H9 (cell line): ENCODE results near the gene MAGI3. TPM values are rescaled to one million over a fixed set of nuclear protein-coding genes. Genes with fewer than 3 reads are reported as not detected.

ENCODE experiments used
- DNase-seq: peaks from one replicate; pipeline ENCODE4 v3.0.0-alpha.2; 2017
- H2AFZ ChIP-seq: one replicate; pipeline ENCODE4 v1.6.1; 2013; ENCODE audit warnings: mild to moderate bottlenecking, low read length, control low read depth, moderate library complexity
- H2AK5ac ChIP-seq: 2 replicates; pipeline ENCODE4 v1.6.1; 2013; ENCODE audit warnings: low read length, control low read depth, mixed read lengths; ENCODE audit not compliant: insufficient read length
- H2BK120ac ChIP-seq: one replicate; pipeline ENCODE4 v1.6.1; 2013; ENCODE audit warnings: low read depth, mild to moderate bottlenecking, low read length, control low read depth, inconsistent platforms; ENCODE audit not compliant: poor library complexity, severe bottlenecking
- H2BK12ac ChIP-seq: 2 replicates; pipeline ENCODE4 v1.6.1; 2013; ENCODE audit warnings: low read length, control low read depth, mixed read lengths, low read depth; ENCODE audit not compliant: insufficient read length
- H2BK15ac ChIP-seq: 2 replicates; pipeline ENCODE4 v1.6.1; 2013; ENCODE audit warnings: low read depth, low read length, control low read depth
- H2BK20ac ChIP-seq: one replicate; pipeline ENCODE4 v1.6.1; 2013; ENCODE audit warnings: low read depth, mild to moderate bottlenecking, low read length, control low read depth, inconsistent platforms; ENCODE audit not compliant: poor library complexity, severe bottlenecking
- H2BK5ac ChIP-seq: 2 replicates; pipeline ENCODE4 v1.6.1; 2013; ENCODE audit warnings: low read length, control low read depth, mixed read lengths; ENCODE audit not compliant: insufficient read length
- H3K14ac ChIP-seq: 2 replicates; pipeline ENCODE4 v1.6.1; 2013; ENCODE audit warnings: low read length, control low read depth; ENCODE audit not compliant: insufficient read depth
- H3K18ac ChIP-seq: 2 replicates; pipeline ENCODE4 v1.6.1; 2013; ENCODE audit warnings: low read depth, mild to moderate bottlenecking, mixed read lengths, low read length, control low read depth; ENCODE audit not compliant: insufficient read length
- H3K23ac ChIP-seq: 2 replicates; pipeline ENCODE4 v1.6.1; 2013; ENCODE audit warnings: low read length, control low read depth, mixed read lengths, low read depth; ENCODE audit not compliant: insufficient read length
- H3K23me2 ChIP-seq: 2 replicates; pipeline ENCODE4 v1.6.1; 2013; ENCODE audit warnings: low read depth, mild to moderate bottlenecking, mixed read lengths, low read length, control low read depth; ENCODE audit not compliant: insufficient read length, poor library complexity, severe bottlenecking
- H3K27ac ChIP-seq: 2 replicates; pipeline ENCODE4 v1.5.1; 2013; ENCODE audit warnings: low read length, control low read depth, mixed read lengths, low read depth; ENCODE audit not compliant: insufficient read length
- H3K27me3 ChIP-seq: 2 replicates; pipeline ENCODE4 v1.6.1; 2013; ENCODE audit warnings: low read length, control low read depth, inconsistent platforms; ENCODE audit not compliant: insufficient read depth
- H3K4ac ChIP-seq: 2 replicates; pipeline ENCODE4 v1.6.1; 2013; ENCODE audit warnings: low read depth, mild to moderate bottlenecking, control low read depth, inconsistent platforms, low read length, moderate library complexity
- H3K4me1 ChIP-seq: 2 replicates; pipeline ENCODE4 v1.6.1; 2013; ENCODE audit warnings: low read length, control low read depth, inconsistent platforms; ENCODE audit not compliant: insufficient read depth
- H3K4me2 ChIP-seq: 2 replicates; pipeline ENCODE4 v1.6.1; 2013; ENCODE audit warnings: low read length, control low read depth, mixed read lengths; ENCODE audit not compliant: insufficient read length, insufficient read depth
- H3K56ac ChIP-seq: 2 replicates; pipeline ENCODE4 v1.6.1; 2013; ENCODE audit warnings: low read depth, mild to moderate bottlenecking, mixed read lengths, low read length, control low read depth; ENCODE audit not compliant: insufficient read length
- H3K79me1 ChIP-seq: 2 replicates; pipeline ENCODE4 v1.6.1; 2013; ENCODE audit warnings: low read depth, mild to moderate bottlenecking, moderate library complexity, low read length, control low read depth, inconsistent platforms; ENCODE audit not compliant: insufficient read depth, poor library complexity, severe bottlenecking
- H3K79me2 ChIP-seq: 2 replicates; pipeline ENCODE4 v1.6.1; 2013; ENCODE audit warnings: low read length, control low read depth, inconsistent platforms; ENCODE audit not compliant: insufficient read depth
- H3K9ac ChIP-seq: 2 replicates; pipeline ENCODE4 v1.6.1; 2013; ENCODE audit warnings: low read length, control low read depth, mixed read lengths; ENCODE audit not compliant: insufficient read length; ENCODE audit errors: extremely low read depth
- H3K9me3 ChIP-seq: one replicate; pipeline ENCODE4 v1.6.1; 2013; ENCODE audit warnings: low read depth, low read length, inconsistent platforms; ENCODE audit not compliant: control insufficient read depth
- H3T11ph ChIP-seq: one replicate; pipeline ENCODE4 v1.6.1; 2013; ENCODE audit warnings: mild to moderate bottlenecking, low read length, control low read depth, inconsistent platforms
- H4K20me1 ChIP-seq: one replicate; pipeline ENCODE4 v1.6.1; 2013; ENCODE audit not compliant: control insufficient read depth, insufficient read length, insufficient read depth
- H4K5ac ChIP-seq: 2 replicates; pipeline ENCODE4 v1.6.1; 2013; ENCODE audit warnings: low read depth, mild to moderate bottlenecking, mixed read lengths, low read length, control low read depth; ENCODE audit not compliant: insufficient read length
- H4K8ac ChIP-seq: replicated peaks from 2 replicates; pipeline ENCODE4 v1.6.1; 2013; ENCODE audit warnings: low read length, control low read depth, mixed read lengths, low read depth; ENCODE audit not compliant: insufficient read length
- H4K91ac ChIP-seq: 2 replicates; pipeline ENCODE4 v1.6.1; 2013; ENCODE audit warnings: low read depth, mild to moderate bottlenecking, moderate library complexity, mixed read lengths, low read length, control low read depth; ENCODE audit not compliant: insufficient read length
- H3K27ac Mint-ChIP-seq, 3 experiments: 2 replicates in 2 of 3; 3 replicates in 1 of 3; pipeline ENCODE4 v1.8.0; 2020 to 2021; ENCODE audit warnings: mixed read lengths in 3 of 3, mild to moderate bottlenecking in 1 of 3, moderate library complexity in 1 of 3
- H3K27me3 Mint-ChIP-seq: 2 replicates; pipeline ENCODE4 v1.8.0; 2021; ENCODE audit warnings: low read depth, mild to moderate bottlenecking, moderate library complexity, mixed read lengths
- H3K36me3 Mint-ChIP-seq, 3 experiments: 2 replicates in 2 of 3; 3 replicates in 1 of 3; pipeline ENCODE4 v1.8.0; 2020 to 2021; ENCODE audit warnings: low read depth in 3 of 3, mixed read lengths in 3 of 3; ENCODE audit not compliant: insufficient read depth in 1 of 3
- H3K4me1 Mint-ChIP-seq, 2 experiments: 2 replicates each; pipeline ENCODE4 v1.8.0; 2020; ENCODE audit warnings: mixed read lengths in 2 of 2
- H3K4me3 Mint-ChIP-seq, 2 experiments: 2 replicates in 1 of 2; 3 replicates in 1 of 2; pipeline ENCODE4 v1.8.0; 2020 to 2021; ENCODE audit warnings: mild to moderate bottlenecking in 2 of 2, mixed read lengths in 2 of 2, moderate library complexity in 1 of 2
- H3K9me3 Mint-ChIP-seq, 2 experiments: 2 replicates in 1 of 2; 3 replicates in 1 of 2; pipeline ENCODE4 v1.8.0; 2020; ENCODE audit warnings: mild to moderate bottlenecking in 2 of 2, mixed read lengths in 2 of 2, moderate library complexity in 1 of 2
- WGBS: extraction: QIAGEN DNeasy Blood & Tissue Kit; methylation state at CpG from one replicate; pipeline ENCODE4 v1.1.7; 2013; ENCODE audit warnings: missing lambda C conversion rate, low lambda C conversion rate, mixed read lengths; ENCODE audit not compliant: insufficient read length; ENCODE audit errors: extremely low coverage; 5-methylcytosine and 5-hydroxymethylcytosine counted together
- total RNA-seq: library from RNA; stranded (reverse); gene quantifications from 2 replicates; pipeline ENCODE4 v1.2.1, GENCODE V29; 2021
- TF ChIP-seq, protein P1 (sequence below): fragments of 200-600 bp; sonication (generic); conservative IDR thresholded peaks from 3 replicates; pipeline ENCODE4 v1.8.0; 2021; ENCODE audit warnings: antibody characterized with exemption, mild to moderate bottlenecking

MAGI3 gene
- total RNA-seq, 1 experiment from 2014 or later = 8.2 TPM

DNA sequence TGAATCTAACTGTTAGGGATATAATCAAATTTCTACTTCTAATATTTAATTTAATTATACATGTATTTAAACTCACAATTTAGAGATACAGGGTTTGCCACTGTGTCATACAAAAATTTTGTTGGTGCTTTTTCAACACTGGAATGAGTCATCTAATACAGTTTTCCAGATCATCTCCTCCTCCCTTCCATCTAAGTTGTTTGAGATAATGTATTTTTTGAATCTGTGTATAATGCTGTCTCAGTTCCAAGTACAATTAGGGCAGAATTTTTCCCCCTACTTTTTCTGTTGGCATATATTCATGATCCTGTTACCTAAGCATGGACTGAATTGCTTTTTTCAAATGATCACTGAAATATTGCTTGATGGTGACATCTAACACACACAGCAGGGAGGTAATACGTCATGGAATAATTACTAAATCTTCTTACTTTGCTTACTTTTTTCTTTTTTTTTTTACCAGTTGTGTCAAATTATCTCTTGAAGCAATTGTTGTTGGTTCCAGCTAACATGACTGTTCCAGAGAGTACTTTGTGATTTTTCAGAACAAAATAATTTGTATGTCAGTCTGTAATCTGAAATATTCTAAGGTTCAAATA lies 146.0 kb downstream of the MAGI3 start:
- no peak overlapping the region for H3K18ac ChIP-seq
- H2BK15ac ChIP-seq = no peak overlapping the region
- H3K4me2 ChIP-seq = no peak overlapping the region
- H3K27ac Mint-ChIP-seq = no peak overlapping the region
- H4K5ac ChIP-seq = no peak overlapping the region
- H3K27me3 Mint-ChIP-seq = no peaks in the 10 kb centered on the region
- no peaks in the 10 kb centered on the region for H3K27me3 ChIP-seq
- no CpG with 5 or more reads among the region's 1 CpG for WGBS
- no peak overlapping the region for H3K4me3 Mint-ChIP-seq
- no peak overlapping the region for H3K14ac ChIP-seq
- no peak overlapping the region for H2BK120ac ChIP-seq
- H3K4me1 ChIP-seq = no peaks in the 10 kb centered on the region; the same call in 1 of the 2 replicates
- no peak overlapping the region for H3K4ac ChIP-seq
- H3K9ac ChIP-seq = no peak overlapping the region
- no peaks in the 10 kb centered on the region for H3K23me2 ChIP-seq
- TF ChIP-seq, protein P1, sequence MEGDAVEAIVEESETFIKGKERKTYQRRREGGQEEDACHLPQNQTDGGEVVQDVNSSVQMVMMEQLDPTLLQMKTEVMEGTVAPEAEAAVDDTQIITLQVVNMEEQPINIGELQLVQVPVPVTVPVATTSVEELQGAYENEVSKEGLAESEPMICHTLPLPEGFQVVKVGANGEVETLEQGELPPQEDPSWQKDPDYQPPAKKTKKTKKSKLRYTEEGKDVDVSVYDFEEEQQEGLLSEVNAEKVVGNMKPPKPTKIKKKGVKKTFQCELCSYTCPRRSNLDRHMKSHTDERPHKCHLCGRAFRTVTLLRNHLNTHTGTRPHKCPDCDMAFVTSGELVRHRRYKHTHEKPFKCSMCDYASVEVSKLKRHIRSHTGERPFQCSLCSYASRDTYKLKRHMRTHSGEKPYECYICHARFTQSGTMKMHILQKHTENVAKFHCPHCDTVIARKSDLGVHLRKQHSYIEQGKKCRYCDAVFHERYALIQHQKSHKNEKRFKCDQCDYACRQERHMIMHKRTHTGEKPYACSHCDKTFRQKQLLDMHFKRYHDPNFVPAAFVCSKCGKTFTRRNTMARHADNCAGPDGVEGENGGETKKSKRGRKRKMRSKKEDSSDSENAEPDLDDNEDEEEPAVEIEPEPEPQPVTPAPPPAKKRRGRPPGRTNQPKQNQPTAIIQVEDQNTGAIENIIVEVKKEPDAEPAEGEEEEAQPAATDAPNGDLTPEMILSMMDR = no peak
- H3K9me3 ChIP-seq = no peaks in the 10 kb centered on the region
- H2AFZ ChIP-seq = no peak overlapping the region
- H3K4me1 Mint-ChIP-seq = peaks cover 5 to 11% of the 10 kb centered on the region in 2 experiments; a peak in 3 of 4 replicates
- H2BK5ac ChIP-seq = no peak overlapping the region
- H4K20me1 ChIP-seq = no peaks in the 10 kb centered on the region
- no peak overlapping the region for H3T11ph ChIP-seq
- H2AK5ac ChIP-seq = no peak overlapping the region
- no peak overlapping the region for H4K91ac ChIP-seq
- no peak overlapping the region for H4K8ac ChIP-seq
- no peak overlapping the region for H3K56ac ChIP-seq
- no peaks in the 10 kb centered on the region for H3K79me2 ChIP-seq
- H2BK20ac ChIP-seq = no peak overlapping the region
- H2BK12ac ChIP-seq = no peak overlapping the region
- no peaks in the 10 kb centered on the region for H3K9me3 Mint-ChIP-seq
- H3K36me3 Mint-ChIP-seq = no peaks in the 10 kb centered on the region
- H3K27ac ChIP-seq = no peak overlapping the region
- no peaks in the 10 kb centered on the region for H3K79me1 ChIP-seq
- no peak overlapping the region for H3K23ac ChIP-seq
- DNase-seq = no peak
